ENCODE data around the gene GRIK5.
"Not testable (repeated sequence)": the region's sequence is repeated elsewhere in the genome, so short reads cannot be mapped to it uniquely, and the experiment has no call there.

Gene GRIK5

DNA sequence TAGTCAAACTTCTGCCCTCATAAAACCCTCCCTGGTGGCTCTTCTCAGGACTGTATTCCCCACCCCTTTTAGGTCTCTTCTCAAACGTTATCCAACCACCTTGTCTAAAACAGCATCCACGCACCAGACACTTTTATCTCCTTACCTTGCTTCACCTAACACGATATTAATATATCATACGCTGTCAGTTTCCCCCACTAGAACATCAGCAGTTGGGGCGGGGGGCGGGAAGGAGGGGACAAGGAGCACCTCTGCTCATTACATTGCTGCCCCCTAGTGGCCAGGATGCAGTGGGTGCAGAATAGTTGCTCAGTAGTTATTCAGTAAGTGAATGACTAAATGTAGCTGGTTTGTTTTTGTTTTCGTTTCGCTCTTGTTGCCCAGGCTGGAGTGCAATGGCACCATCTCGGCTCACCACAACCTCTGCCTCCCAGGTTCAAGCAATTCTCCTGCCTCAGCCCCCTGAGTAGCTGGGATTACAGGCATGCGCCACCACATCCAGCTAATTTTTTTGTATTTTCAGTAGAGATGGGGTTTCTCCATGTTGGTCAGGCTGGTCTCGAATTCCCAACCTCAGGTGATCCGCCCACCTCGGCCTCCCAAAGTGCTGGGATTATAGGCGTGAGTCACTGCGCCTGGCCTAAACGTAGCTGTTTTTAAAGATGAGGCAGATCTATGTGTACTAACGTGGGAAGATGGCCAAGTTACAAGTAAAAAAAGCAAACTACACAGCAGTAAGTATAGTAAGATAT lies 35.2 kb downstream of the GRIK5 start:
- not testable (repeated sequence) for H3K36me3 ChIP-seq (ENCODE audit: insufficient read depth, low read length); H3F3A ChIP-seq (ENCODE audit: insufficient read depth, low read length); H2AFZ ChIP-seq (ENCODE audit: low read length); H3K27ac ChIP-seq (ENCODE audit: low read depth, low read length, poor library complexity, severe bottlenecking); H3K9me2 ChIP-seq (ENCODE audit: low read depth, low read length); H3K9me3 ChIP-seq (ENCODE audit: low read length); H3K27me3 ChIP-seq (ENCODE audit: insufficient read depth, low read length); H3K9ac ChIP-seq (ENCODE audit: low read length); H3K4me1 ChIP-seq (ENCODE audit: insufficient read depth, low read length, severe bottlenecking); H3K79me2 ChIP-seq (ENCODE audit: insufficient read depth, low read length); H4K20me1 ChIP-seq (ENCODE audit: insufficient read depth, low read length)
- TF ChIP-seq, protein P1, sequence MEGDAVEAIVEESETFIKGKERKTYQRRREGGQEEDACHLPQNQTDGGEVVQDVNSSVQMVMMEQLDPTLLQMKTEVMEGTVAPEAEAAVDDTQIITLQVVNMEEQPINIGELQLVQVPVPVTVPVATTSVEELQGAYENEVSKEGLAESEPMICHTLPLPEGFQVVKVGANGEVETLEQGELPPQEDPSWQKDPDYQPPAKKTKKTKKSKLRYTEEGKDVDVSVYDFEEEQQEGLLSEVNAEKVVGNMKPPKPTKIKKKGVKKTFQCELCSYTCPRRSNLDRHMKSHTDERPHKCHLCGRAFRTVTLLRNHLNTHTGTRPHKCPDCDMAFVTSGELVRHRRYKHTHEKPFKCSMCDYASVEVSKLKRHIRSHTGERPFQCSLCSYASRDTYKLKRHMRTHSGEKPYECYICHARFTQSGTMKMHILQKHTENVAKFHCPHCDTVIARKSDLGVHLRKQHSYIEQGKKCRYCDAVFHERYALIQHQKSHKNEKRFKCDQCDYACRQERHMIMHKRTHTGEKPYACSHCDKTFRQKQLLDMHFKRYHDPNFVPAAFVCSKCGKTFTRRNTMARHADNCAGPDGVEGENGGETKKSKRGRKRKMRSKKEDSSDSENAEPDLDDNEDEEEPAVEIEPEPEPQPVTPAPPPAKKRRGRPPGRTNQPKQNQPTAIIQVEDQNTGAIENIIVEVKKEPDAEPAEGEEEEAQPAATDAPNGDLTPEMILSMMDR (IDR thresholded peaks at IDR 0.05; ENCODE audit: low read length): peak; percentile 90
- peak overlapping the region; percentile 31 for H3K4me3 ChIP-seq (ENCODE audit: low read depth, low read length, poor library complexity, severe bottlenecking)
- H3K4me2 ChIP-seq (ENCODE audit: low read length): peak overlapping the region; percentile 43

DNA sequence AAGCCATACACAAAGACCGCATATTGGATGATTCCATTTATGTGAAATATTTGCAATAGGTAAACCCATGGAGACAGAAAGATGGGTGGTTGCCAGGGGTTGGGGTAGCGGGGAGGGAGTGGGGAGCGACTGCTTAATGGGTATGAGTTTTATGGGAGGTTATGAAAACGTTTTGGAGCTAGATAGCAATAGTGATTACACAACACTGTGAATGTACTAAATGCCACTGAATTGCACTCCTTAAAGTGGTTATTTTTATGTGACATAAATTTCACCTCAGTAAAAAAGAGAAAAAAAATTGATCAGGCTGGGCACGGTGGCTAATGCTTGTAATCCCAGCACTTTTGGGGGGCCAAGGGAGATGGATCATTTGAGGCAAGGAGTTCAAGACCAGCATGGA lies 36.6 kb downstream of the GRIK5 start:
- Histone ChIP-seq H4K20me1 (ENCODE audit: insufficient read depth, low read length) (no peaks in the 10 kb centered on the region), H3K27me3 (ENCODE audit: insufficient read depth, low read length) (peaks cover 3% of the 10 kb centered on the region; the same call in 1 of the 2 replicates), H3K36me3 (ENCODE audit: insufficient read depth, low read length) (no peaks in the 10 kb centered on the region), H3K9me3 (ENCODE audit: low read length) (no peaks in the 10 kb centered on the region), H3F3A (ENCODE audit: insufficient read depth, low read length) (no peaks in the 10 kb centered on the region), H3K4me1 (ENCODE audit: insufficient read depth, low read length, severe bottlenecking) (peaks cover 4% of the 10 kb centered on the region), H3K27ac (ENCODE audit: low read depth, low read length, poor library complexity, severe bottlenecking) (no peak overlapping the region), H3K79me2 (ENCODE audit: insufficient read depth, low read length) (no peaks in the 10 kb centered on the region), H2AFZ (ENCODE audit: low read length) (no peak overlapping the region), H3K4me2 (ENCODE audit: low read length) (no peak overlapping the region), H3K4me3 (ENCODE audit: low read depth, low read length, poor library complexity, severe bottlenecking) (no peak overlapping the region), H3K9me2 (ENCODE audit: low read depth, low read length) (no peaks in the 10 kb centered on the region), H3K9ac (ENCODE audit: low read length) (no peak overlapping the region)
- TF ChIP-seq, protein P1 (IDR thresholded peaks at IDR 0.05; ENCODE audit: low read length): no peak
- TF ChIP-seq EZH2 (IDR thresholded peaks at IDR 0.05; ENCODE audit: borderline replicate concordance, low read length): no peak

DNA sequence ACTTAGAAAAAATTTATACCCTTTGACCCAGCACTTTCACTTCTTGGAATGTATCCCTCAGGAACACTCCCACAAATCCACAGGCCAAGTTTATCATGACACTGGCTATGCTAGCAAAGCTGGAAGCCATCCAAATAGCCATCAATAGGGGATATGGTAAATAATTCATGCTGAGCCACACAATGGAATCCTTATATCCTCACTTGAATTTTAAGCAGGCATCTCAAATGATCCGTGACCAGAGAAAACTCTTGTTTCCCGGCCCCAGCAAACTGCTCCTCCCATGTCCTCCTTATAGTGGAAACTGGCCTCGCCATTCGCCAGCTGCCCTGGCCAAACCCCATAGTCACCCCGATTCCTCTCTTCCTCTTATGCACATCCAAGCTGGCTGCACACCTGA lies 37.6 kb downstream of the GRIK5 start:
- no peak overlapping the region for H3K9ac ChIP-seq (ENCODE audit: low read length)
- H3K9me2 ChIP-seq (ENCODE audit: low read depth, low read length): no peaks in the 10 kb centered on the region
- no peaks in the 10 kb centered on the region for H3F3A ChIP-seq (ENCODE audit: insufficient read depth, low read length)
- no peaks in the 10 kb centered on the region for H3K9me3 ChIP-seq (ENCODE audit: low read length)
- TF ChIP-seq EZH2 (IDR thresholded peaks at IDR 0.05; ENCODE audit: borderline replicate concordance, low read length): no peak
- TF ChIP-seq, protein P1 (IDR thresholded peaks at IDR 0.05; ENCODE audit: low read length): no peak
- no peaks in the 10 kb centered on the region for H4K20me1 ChIP-seq (ENCODE audit: insufficient read depth, low read length)
- peaks cover 3% of the 10 kb centered on the region; the same call in 1 of the 2 replicates for H3K27me3 ChIP-seq (ENCODE audit: insufficient read depth, low read length)
- H3K4me3 ChIP-seq (ENCODE audit: low read depth, low read length, poor library complexity, severe bottlenecking): no peak overlapping the region
- H3K79me2 ChIP-seq (ENCODE audit: insufficient read depth, low read length): no peaks in the 10 kb centered on the region
- no peak overlapping the region for H2AFZ ChIP-seq (ENCODE audit: low read length)
- H3K27ac ChIP-seq (ENCODE audit: low read depth, low read length, poor library complexity, severe bottlenecking): no peak overlapping the region
- no peak overlapping the region for H3K4me2 ChIP-seq (ENCODE audit: low read length)
- peaks cover 4% of the 10 kb centered on the region for H3K4me1 ChIP-seq (ENCODE audit: insufficient read depth, low read length, severe bottlenecking)
- no peaks in the 10 kb centered on the region for H3K36me3 ChIP-seq (ENCODE audit: insufficient read depth, low read length)

All from OCI-LY1 (cell line).